NT2/D1 (cell line): ENCODE measurements around the gene DYNLRB1.

ENCODE experiments used
- DNase-seq: peaks from one replicate; pipeline ENCODE4 v3.0.0-alpha.2; 2011; ENCODE audit warnings: low read depth, low spot score
- H3K27me3 ChIP-seq: 2 replicates; pipeline ENCODE4 v1.6.0; 2011; ENCODE audit warnings: mild to moderate bottlenecking; ENCODE audit not compliant: insufficient read length, insufficient read depth
- H3K36me3 ChIP-seq: 2 replicates; pipeline ENCODE4 v1.6.1; 2011; ENCODE audit warnings: mild to moderate bottlenecking, low read length, mixed read lengths; ENCODE audit not compliant: insufficient read depth, insufficient read length
- H3K4me1 ChIP-seq: 2 replicates; pipeline ENCODE4 v1.5.1; 2011; ENCODE audit not compliant: insufficient read depth, insufficient read length
- H3K4me3 ChIP-seq: 2 replicates; pipeline ENCODE4 v1.5.1; 2011; ENCODE audit warnings: low read depth; ENCODE audit not compliant: insufficient read length
- H3K9ac ChIP-seq: 2 replicates; pipeline ENCODE4 v1.6.0; 2011; ENCODE audit warnings: low read depth; ENCODE audit not compliant: insufficient read length
- H3K9me3 ChIP-seq: 2 replicates; pipeline ENCODE4 v1.5.1; 2011; ENCODE audit warnings: mild to moderate bottlenecking, low read length; ENCODE audit not compliant: insufficient read depth
- SUZ12 ChIP-seq: IDR thresholded peaks from 2 replicates; pipeline ENCODE4 v1.6.1; 2011; ENCODE audit not compliant: insufficient read length, insufficient read depth; ENCODE audit errors: extremely low read depth
- YY1 ChIP-seq: IDR thresholded peaks from 2 replicates; pipeline ENCODE4 v1.6.1; 2011; ENCODE audit not compliant: insufficient read length, insufficient read depth
- ZNF274 ChIP-seq: IDR thresholded peaks from 2 replicates; pipeline ENCODE4 v1.6.1; 2011; ENCODE audit warnings: mild to moderate bottlenecking, low read depth, low read length

Gene DYNLRB1

GRCh38 chr20:34562641-34563040, 46.4 kb downstream of the DYNLRB1 start:
- no peak for DNase-seq
- no peak overlapping the region for H3K9ac ChIP-seq

DNA sequence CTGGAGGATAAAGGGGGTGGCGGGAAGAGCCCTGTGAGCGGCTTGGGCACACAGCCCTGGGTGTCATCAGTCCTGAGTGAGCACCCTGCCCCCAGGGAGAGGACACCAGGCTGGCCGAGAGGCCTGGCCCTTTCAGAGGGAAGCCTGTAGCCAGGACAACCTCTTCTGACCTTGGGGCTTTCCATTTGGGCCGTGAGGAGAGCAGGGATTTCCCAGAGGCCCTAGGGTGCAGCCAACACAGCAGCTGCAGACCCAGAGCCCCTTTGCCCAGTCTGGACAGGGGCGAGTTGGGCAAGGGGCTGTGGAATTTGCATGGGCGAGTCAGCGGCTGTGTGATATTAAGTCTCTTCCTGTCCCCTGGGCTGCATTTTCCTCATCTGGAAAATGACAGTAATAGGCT, 48.6 kb downstream of the DYNLRB1 start:
- Histone ChIP-seq H3K36me3 (peaks cover 2% of the 10 kb centered on the region), H3K4me3 (no peak overlapping the region), H3K9ac (no peak overlapping the region), H3K27me3 (no peaks in the 10 kb centered on the region), H3K9me3 (no peaks in the 10 kb centered on the region), H3K4me1 (peaks cover 18% of the 10 kb centered on the region)
- TF ChIP-seq SUZ12 (no peak), YY1 (no peak), ZNF274 (no peak)
- no peak for DNase-seq

More at GRCh38 chr20:34562641-34563040, 46.4 kb downstream of the DYNLRB1 start:
- Histone ChIP-seq H3K36me3 (peaks cover 3% of the 10 kb centered on the region), H3K4me1 (peaks cover 10% of the 10 kb centered on the region), H3K27me3 (no peaks in the 10 kb centered on the region), H3K9me3 (no peaks in the 10 kb centered on the region), H3K4me3 (no peak overlapping the region)
- TF ChIP-seq ZNF274, result no peak
- no peak for TF ChIP-seq YY1
- no peak for TF ChIP-seq SUZ12

DNA sequence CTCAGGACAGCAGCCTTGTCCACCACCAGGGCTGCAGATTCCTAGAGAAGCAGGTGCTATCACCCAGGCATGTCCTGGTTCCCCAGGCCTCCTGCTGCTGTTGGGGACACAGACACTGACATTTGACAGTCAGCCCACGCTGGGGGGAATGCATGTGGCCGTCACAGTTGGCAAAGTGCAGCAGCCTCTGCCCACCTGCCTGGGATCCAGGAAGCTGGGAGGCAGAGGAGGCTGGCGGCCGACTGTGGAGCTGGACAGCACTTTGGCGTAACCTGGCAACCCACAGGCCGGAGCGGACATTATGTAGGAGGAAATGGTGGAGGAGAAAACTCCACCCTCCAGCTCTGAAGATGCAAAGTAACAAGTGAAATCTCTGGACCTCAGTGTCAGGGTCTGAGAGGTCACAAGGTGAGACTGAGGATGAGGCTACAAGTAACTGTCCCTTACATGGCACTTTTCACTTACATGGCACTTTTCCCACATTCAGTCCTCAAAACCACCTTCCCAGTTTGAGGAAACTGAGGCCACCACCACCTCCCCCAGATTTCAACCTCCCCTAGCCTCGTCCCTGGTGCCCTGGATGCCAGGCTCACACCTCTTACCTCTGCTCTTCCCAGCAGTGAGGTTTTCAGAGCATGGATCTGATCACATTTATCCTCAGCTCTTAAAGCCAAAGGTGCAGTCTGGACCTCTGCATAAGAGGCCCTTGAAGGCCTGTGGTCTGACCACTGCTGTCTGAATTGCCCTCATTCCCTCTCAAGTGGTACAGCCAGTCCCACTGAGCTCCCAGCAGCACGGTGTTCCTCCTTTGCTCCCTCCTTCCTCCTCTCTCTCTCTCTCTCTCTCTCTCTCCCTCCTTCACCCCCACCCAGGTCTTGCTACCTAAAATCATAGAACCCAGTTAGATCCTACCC, 51.0 kb downstream of the DYNLRB1 start:
- Histone ChIP-seq H3K9me3 (no peaks in the 10 kb centered on the region), H3K9ac (no peak overlapping the region), H3K4me3 (no peak overlapping the region), H3K36me3 (no peaks in the 10 kb centered on the region), H3K4me1 (peaks cover 18% of the 10 kb centered on the region), H3K27me3 (no peaks in the 10 kb centered on the region)
- no peak for TF ChIP-seq YY1
- no peak for DNase-seq

DNA sequence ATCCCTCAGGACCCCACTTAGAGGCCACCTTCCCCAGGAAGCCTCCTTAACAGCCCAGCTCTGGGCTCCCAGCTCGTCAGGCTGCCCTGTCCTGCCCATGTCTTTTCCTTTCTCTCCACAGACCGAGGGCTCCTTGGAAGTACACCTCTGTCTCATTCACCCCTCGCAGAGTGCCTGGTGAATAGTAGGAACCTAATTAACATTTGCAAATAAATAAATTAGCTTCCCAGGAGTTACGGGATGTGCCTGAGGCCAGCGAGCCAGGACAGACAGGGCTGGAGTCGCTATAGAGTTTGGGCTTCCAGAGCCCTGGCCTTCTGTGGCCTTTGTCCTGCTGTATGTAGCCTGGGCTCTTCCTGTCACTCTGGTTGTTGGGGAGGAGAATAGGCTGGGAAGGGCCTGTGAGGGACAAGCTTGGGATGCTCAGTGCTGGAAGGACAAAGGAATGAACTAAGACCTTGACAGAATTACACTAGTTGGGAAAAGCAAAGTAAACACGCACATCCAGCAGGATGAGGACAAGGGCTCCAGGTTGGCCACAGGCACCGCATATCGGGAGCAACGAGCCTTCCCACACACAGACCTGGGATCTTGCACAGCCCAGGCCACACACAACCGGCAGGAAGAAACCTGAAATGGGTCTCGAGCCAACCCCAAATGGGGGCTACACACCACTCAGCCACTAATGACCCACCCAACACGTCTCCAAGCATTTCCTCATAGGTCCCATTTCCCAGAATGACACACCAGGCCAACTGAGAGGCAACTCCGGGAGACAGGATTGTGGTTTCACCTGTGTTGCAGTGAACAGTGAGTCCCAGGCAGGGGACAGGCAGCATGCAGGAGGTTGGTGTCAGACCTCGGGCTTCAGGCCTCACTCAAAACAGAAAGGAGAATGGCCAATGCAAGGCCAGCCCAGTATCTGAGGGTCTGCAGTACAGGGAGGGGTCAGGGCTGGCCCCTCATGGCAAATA, 52.0 kb downstream of the DYNLRB1 start:
- no peak overlapping the region for H3K9ac ChIP-seq
- peaks cover 18% of the 10 kb centered on the region for H3K4me1 ChIP-seq
- H3K27me3 ChIP-seq, result no peaks in the 10 kb centered on the region
- no peak overlapping the region for H3K4me3 ChIP-seq
- H3K36me3 ChIP-seq, result peaks cover under 1% of the 10 kb centered on the region
- H3K9me3 ChIP-seq, result no peaks in the 10 kb centered on the region
- peak; percentile 33 for DNase-seq
- no peak for TF ChIP-seq ZNF274
- TF ChIP-seq SUZ12, result no peak
- no peak for TF ChIP-seq YY1

GRCh38 chr20:34569598-34569997, 53.4 kb downstream of the DYNLRB1 start:
- Histone ChIP-seq H3K36me3 (peaks cover 12% of the 10 kb centered on the region), H3K9me3 (no peaks in the 10 kb centered on the region), H3K4me1 (peaks cover 18% of the 10 kb centered on the region), H3K27me3 (no peaks in the 10 kb centered on the region), H3K9ac (no peak overlapping the region), H3K4me3 (no peak overlapping the region)
- TF ChIP-seq YY1, result no peak
- no peak for TF ChIP-seq SUZ12
- no peak for TF ChIP-seq ZNF274
- DNase-seq, result no peak

GRCh38 chr20:34570859-34571306, 54.7 kb downstream of the DYNLRB1 start:
- no peak for DNase-seq
- no peaks in the 10 kb centered on the region for H3K9me3 ChIP-seq
- H3K4me1 ChIP-seq, result peaks cover 14% of the 10 kb centered on the region
- TF ChIP-seq SUZ12 (no peak), ZNF274 (no peak), YY1 (no peak)
- H3K9ac ChIP-seq, result no peak overlapping the region
- no peak overlapping the region for H3K4me3 ChIP-seq
- H3K27me3 ChIP-seq, result no peaks in the 10 kb centered on the region
- peaks cover 17% of the 10 kb centered on the region for H3K36me3 ChIP-seq

DNA sequence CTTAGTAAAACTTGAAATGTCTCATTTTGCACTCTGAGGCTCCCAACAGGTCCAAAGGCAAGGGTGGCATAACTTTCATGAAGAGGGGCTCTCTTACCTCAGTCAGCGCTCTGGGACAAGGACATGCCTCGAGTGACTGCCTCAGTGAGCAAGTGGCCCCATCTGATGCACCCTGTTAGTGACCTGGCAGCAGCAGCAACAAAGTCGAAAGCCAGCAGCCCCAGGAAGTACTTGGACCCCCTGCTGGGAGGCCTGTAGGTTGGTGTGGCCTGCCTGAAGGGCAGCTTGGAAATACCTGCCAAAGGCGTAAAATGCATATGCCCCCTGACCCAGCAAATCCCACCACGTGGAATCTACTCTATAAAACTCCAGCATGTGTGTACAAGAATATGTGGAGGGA, 55.5 kb downstream of the DYNLRB1 start:
- no peaks in the 10 kb centered on the region for H3K27me3 ChIP-seq
- no peak overlapping the region for H3K9ac ChIP-seq
- H3K9me3 ChIP-seq, result no peaks in the 10 kb centered on the region
- no peak for DNase-seq
- H3K4me1 ChIP-seq, result peaks cover 8% of the 10 kb centered on the region
- H3K36me3 ChIP-seq, result peaks cover 17% of the 10 kb centered on the region
- H3K4me3 ChIP-seq, result no peak overlapping the region
- TF ChIP-seq YY1 (no peak), SUZ12 (no peak), ZNF274 (no peak)
